ENCODE measurements around the gene MYO1C. TPM values are rescaled to one million over a fixed set of nuclear protein-coding genes. Genes with fewer than 3 reads are reported as not detected.

Gene MYO1C
- total RNA-seq, 1 experiment from 2014 or later, result 73.6 TPM

GRCh38 chr17:1497831-1498230 lies 5.3 kb upstream of the MYO1C start (continued):
- TF ChIP-seq NR2C2 (CRISPR knock-in tag; IDR thresholded peaks at IDR 0.05) (no peak), SOX15 (CRISPR knock-in tag; IDR thresholded peaks at IDR 0.05) (no peak), ZNF425 (CRISPR knock-in tag; conservative IDR thresholded peaks at IDR 0.05) (no peak), GABPB1 (CRISPR knock-in tag; IDR thresholded peaks at IDR 0.05) (no peak), CREM (CRISPR knock-in tag; IDR thresholded peaks at IDR 0.05) (no peak), ZNF263 (CRISPR knock-in tag; IDR thresholded peaks at IDR 0.05; ENCODE audit: low read depth) (no peak), NR1H2 (CRISPR knock-in tag; IDR thresholded peaks at IDR 0.05) (no peak), MLX (CRISPR knock-in tag; IDR thresholded peaks at IDR 0.05) (no peak)

- H3K27ac Mint-ChIP-seq, result no peak overlapping the region
- H3K4me1 Mint-ChIP-seq, result 0 out of 2 replicates have a peak, but pooled peaks cover 8% of the 10 kb centered on the region
- POLR2A ChIA-PET, result no interaction called here
Observed at GRCh38 chr17:1496869-1497268, 4.4 kb upstream of the MYO1C start.

GRCh38 chr17:1495265-1495989 lies 2.9 kb upstream of the MYO1C start:
- no peak for ATAC-seq
- H3K4me1 Mint-ChIP-seq, result peaks cover 10% of the 10 kb centered on the region
- no peaks in the 10 kb centered on the region for H3K36me3 Mint-ChIP-seq
- H3K27ac Mint-ChIP-seq, result no peak overlapping the region
- peaks cover 3% of the 10 kb centered on the region; the same call in 1 of the 2 replicates for H3K27me3 Mint-ChIP-seq (ENCODE audit: low read depth)
- H3K4me3 Mint-ChIP-seq, result no peak overlapping the region
- POLR2A ChIA-PET, result no interaction called here
- CTCF ChIA-PET, result interaction anchor here (1.0 to 1.8 kb wide), 4 partner anchors 20 to 163 kb away, joined by 3 to 7 read pairs (median 4); partner anchors contain the start of gene INPP5K
- no peak for DNase-seq (ENCODE audit: low spot score)
- no peaks in the 10 kb centered on the region for H3K9me3 Mint-ChIP-seq
- no peak for TF ChIP-seq IRF1 (CRISPR knock-in tag; IDR thresholded peaks at IDR 0.05)
- TF ChIP-seq ZNF416 (CRISPR knock-in tag; IDR thresholded peaks at IDR 0.05), result no peak
- TF ChIP-seq SMAD4 (CRISPR knock-in tag; IDR thresholded peaks at IDR 0.05), result no peak
- no peak for TF ChIP-seq NR2C2 (CRISPR knock-in tag; IDR thresholded peaks at IDR 0.05)
- no peak for TF ChIP-seq FOXP1 (CRISPR knock-in tag; IDR thresholded peaks at IDR 0.05; ENCODE audit: borderline replicate concordance)
- TF ChIP-seq CDX4 (CRISPR knock-in tag; IDR thresholded peaks at IDR 0.05; ENCODE audit: borderline replicate concordance), result no peak
- TF ChIP-seq RELA (CRISPR knock-in tag; IDR thresholded peaks at IDR 0.05; ENCODE audit: borderline replicate concordance), result no peak
- no peak for TF ChIP-seq ELF4 (CRISPR knock-in tag; IDR thresholded peaks at IDR 0.05; ENCODE audit: low read depth)
- TF ChIP-seq ZNF532 (CRISPR knock-in tag; IDR thresholded peaks at IDR 0.05; ENCODE audit: borderline replicate concordance), result no peak
- no peak for TF ChIP-seq GABPB1 (CRISPR knock-in tag; IDR thresholded peaks at IDR 0.05)

More at GRCh38 chr17:1496869-1497268, 4.4 kb upstream of the MYO1C start:
- DNase-seq (ENCODE audit: low spot score) (no peak), ATAC-seq (no peak)
- Mint-ChIP-seq H3K4me3 (no peak overlapping the region), H3K36me3 (no peaks in the 10 kb centered on the region), H3K27me3 (ENCODE audit: low read depth) (peaks cover 3% of the 10 kb centered on the region; the same call in 1 of the 2 replicates), H3K9me3 (no peaks in the 10 kb centered on the region)
- TF ChIP-seq CREM (CRISPR knock-in tag; IDR thresholded peaks at IDR 0.05), result no peak
- TF ChIP-seq ZNF396 (CRISPR knock-in tag; IDR thresholded peaks at IDR 0.05; ENCODE audit: borderline replicate concordance), result no peak
- TF ChIP-seq USF2 (CRISPR knock-in tag; IDR thresholded peaks at IDR 0.05), result no peak
- TF ChIP-seq NFATC4 (CRISPR knock-in tag; IDR thresholded peaks at IDR 0.05), result no peak
- TF ChIP-seq ESRRA (CRISPR knock-in tag; IDR thresholded peaks at IDR 0.05; ENCODE audit: borderline replicate concordance), result no peak
- no peak for TF ChIP-seq ZNF232 (CRISPR knock-in tag; IDR thresholded peaks at IDR 0.05)
- no peak for TF ChIP-seq ZNF416 (CRISPR knock-in tag; IDR thresholded peaks at IDR 0.05)
- no peak for TF ChIP-seq HMGA2 (CRISPR knock-in tag; IDR thresholded peaks at IDR 0.05)
- no peak for TF ChIP-seq ZNF671 (CRISPR knock-in tag; IDR thresholded peaks at IDR 0.05)
- TF ChIP-seq NR3C1 (CRISPR knock-in tag; conservative IDR thresholded peaks at IDR 0.05; ENCODE audit: low read depth), result no peak
- CTCF ChIA-PET, result interaction anchor here (0.6 to 1.9 kb wide), 2 partner anchors 73 to 132 kb away, joined by 3 to 4 read pairs; no protein-coding TSS in a partner anchor

Measured in WTC11 (cell line).